Astrocyte (in vitro differentiated cells and primary cell): Measurements from ENCODE around the gene PRKAA2.
"Not testable (repeated sequence)": the region's sequence is repeated elsewhere in the genome, so short reads cannot be mapped to it uniquely, and the experiment has no call there.

Experiments
- CTCF ChIP-seq: IDR thresholded peaks from 2 replicates; pipeline ENCODE4 v1.5.1; 2011; ENCODE audit warnings: low read depth, mild to moderate bottlenecking, inconsistent platforms, low read length, moderate library complexity; ENCODE audit not compliant: insufficient read depth
- EZH2 ChIP-seq: IDR thresholded peaks from 2 replicates; pipeline ENCODE4 v1.6.1; 2012; ENCODE audit warnings: mild to moderate bottlenecking, low read length, inconsistent platforms; ENCODE audit not compliant: insufficient read depth

DNA sequence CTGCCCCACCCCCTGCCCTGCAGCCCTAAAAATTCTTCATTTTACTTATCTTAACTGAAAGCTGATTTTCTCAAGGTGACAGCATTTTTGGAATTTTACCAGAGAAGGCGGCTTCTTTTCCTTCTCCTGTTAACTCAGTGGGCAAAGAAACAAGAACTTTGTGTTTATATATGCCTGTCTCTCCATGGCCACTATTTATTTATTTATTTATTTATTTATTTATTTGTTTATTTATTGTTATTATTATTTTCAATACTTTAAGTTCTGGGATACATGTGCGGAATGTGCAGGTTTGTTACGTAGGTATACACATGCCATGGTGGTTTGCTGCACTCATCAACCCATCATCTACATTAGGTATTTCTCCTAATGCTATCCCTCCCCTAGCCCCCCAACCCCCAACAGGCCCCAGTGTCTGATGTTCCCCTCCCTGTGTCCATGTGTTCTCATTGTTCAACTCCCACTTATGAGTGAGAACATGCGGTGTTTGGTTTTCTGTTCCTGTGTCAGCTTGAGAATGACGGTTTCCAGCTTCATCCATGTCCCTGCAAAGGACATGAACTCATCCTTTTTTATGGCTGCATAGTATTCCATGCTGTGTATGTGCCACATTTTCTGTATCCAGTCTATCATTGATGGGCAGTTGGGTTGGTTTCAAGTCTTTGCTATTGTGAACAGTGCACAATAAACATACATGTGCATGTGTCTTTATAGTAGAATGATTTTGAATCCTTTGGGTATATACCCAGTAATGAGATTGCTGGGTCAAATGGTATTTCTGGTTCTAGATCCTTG is 49.5 kb upstream of the PRKAA2 start:
- TF ChIP-seq CTCF, EZH2: not testable (repeated sequence)
